ENCODE measurements around the gene FLACC1. TPM values are rescaled to one million over a fixed set of nuclear protein-coding genes. Genes with fewer than 3 reads are reported as not detected.

FLACC1 gene
- total and polyA plus RNA-seq, 2 of the 8 experiments (the other 6 are each of a cell fraction or from before 2014, with no cell fraction given) = 0.58 TPM; not detected in 1

DNA sequence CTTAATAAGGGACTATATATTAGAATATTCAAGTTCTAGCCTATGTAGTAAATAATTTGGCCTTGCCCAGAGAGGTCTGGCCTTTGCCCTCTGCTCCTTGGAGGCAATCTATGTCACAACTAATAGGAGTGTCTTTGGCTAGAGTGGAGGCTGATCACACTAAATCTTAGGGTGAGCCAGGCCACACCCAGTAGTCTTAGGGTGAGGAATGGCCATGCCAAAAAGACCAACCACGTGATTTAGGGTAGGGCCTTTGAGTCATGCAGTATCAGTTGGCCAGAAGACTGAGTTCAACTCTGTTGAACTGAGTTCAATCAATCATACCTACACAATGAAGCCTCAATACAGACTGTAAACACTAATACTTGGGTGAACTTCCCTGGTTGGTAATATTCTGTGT, 26.0 kb upstream of the FLACC1 start:
- Histone ChIP-seq H2BK5ac (ENCODE audit: low read depth, low read length) (no peak overlapping the region), H2AK5ac (ENCODE audit: low read depth, low read length) (no peak overlapping the region), H3K23ac (ENCODE audit: insufficient read length) (no peak overlapping the region), H3K4me1 (replicated peaks in 1 of 4; ENCODE audit: control insufficient read depth in 3 of 4, insufficient read depth in 4 of 4, low read length in 3 of 4) (no peaks in the 10 kb centered on the region), H3K79me2 (ENCODE audit: control insufficient read depth in 1 of 2, insufficient read depth in 2 of 2, low read length in 2 of 2) (no peaks in the 10 kb centered on the region), H2BK20ac (ENCODE audit: low read length) (no peak overlapping the region), H4K5ac (ENCODE audit: insufficient read length, low read depth, low read length) (no peak overlapping the region), H4K20me1 (replicated peaks in 1 of 2; ENCODE audit: control insufficient read depth in 1 of 2, insufficient read depth in 2 of 2, low read length in 2 of 2) (no peaks in the 10 kb centered on the region), H2BK120ac (replicated peaks; ENCODE audit: low read depth, low read length) (no peak overlapping the region), H4K91ac (replicated peaks; ENCODE audit: insufficient read length, low read length) (no peak overlapping the region), H4K8ac (ENCODE audit: extremely low read depth, insufficient read depth, low read length) (no peak overlapping the region), H3K18ac (ENCODE audit: extremely low read depth, low read length) (no peak overlapping the region), H3K14ac (ENCODE audit: insufficient read length) (no peak overlapping the region), H3K4ac (replicated peaks; ENCODE audit: insufficient read length, low read depth, low read length) (no peak overlapping the region), H3K9me3 (ENCODE audit: insufficient read depth in 2 of 2, low read depth in 1 of 2, low read length in 1 of 2) (no peaks in the 10 kb centered on the region), H3K79me1 (ENCODE audit: low read depth, low read length) (no peaks in the 10 kb centered on the region), H3K9ac (replicated peaks in 1 of 4; ENCODE audit: extremely low read depth in 1 of 4, low read depth in 3 of 4, low read length in 3 of 4) (no peak overlapping the region), H2AFZ (ENCODE audit: low read length) (no peak overlapping the region), H2BK15ac (ENCODE audit: low read length) (no peak overlapping the region), H3K4me3 (ENCODE audit: extremely low read depth in 1 of 4, insufficient read depth in 2 of 4, low read depth in 3 of 4, low read length in 4 of 4) (no peak overlapping the region), H3K36me3 (ENCODE audit: control insufficient read depth in 2 of 4, insufficient read depth in 4 of 4, low read length in 3 of 4) (peaks cover 4 to 16% (median 13%) of the 10 kb centered on the region in 4 experiments; a peak in 4 of 8 replicates), H3K27ac (ENCODE audit: low read depth, low read length) (no peak overlapping the region), H3K27me3 (replicated peaks in 1 of 4; ENCODE audit: control insufficient read depth in 3 of 4, extremely low read depth in 1 of 4, insufficient read depth in 3 of 4, low read length in 3 of 4) (no peaks in the 10 kb centered on the region), H3K56ac (replicated peaks; ENCODE audit: insufficient read length, low read depth, low read length) (no peak overlapping the region), H3K23me2 (ENCODE audit: low read depth, low read length) (no peaks in the 10 kb centered on the region), H3K4me2 (ENCODE audit: insufficient read depth in 1 of 2, low read depth in 2 of 2, low read length in 2 of 2) (no peak overlapping the region), H2BK12ac (ENCODE audit: low read depth, low read length) (no peak overlapping the region)
- DNase-seq (ENCODE audit: low read depth in 1 of 2, low spot score in 2 of 2) = no peak
- TF ChIP-seq CEBPB (IDR thresholded peaks at IDR 0.05; ENCODE audit: low read depth, low read length) = no peak
- no peak for TF ChIP-seq POU5F1 (IDR thresholded peaks at IDR 0.05; ENCODE audit: low read depth, low read length)
- TF ChIP-seq CBX8 (IDR thresholded peaks at IDR 0.05; ENCODE audit: borderline replicate concordance, low read depth, low read length) = no peak
- TF ChIP-seq POLR2A (IDR thresholded peaks at IDR 0.05; ENCODE audit: control extremely low read depth in 1 of 2, low read depth in 2 of 2, low read length in 2 of 2) = no peak
- ChIA-PET CTCF (ENCODE audit: partially characterized antibody) (interaction anchor here (0.8 to 1.7 kb wide), 2 partner anchors 19 to 30 kb away, joined by 4 to 7 read pairs; no protein-coding TSS in a partner anchor), POLR2A (ENCODE audit: partially characterized antibody) (no interaction called here)
- FAIRE-seq = no peak
- WGBS, 2 experiments (ENCODE audit: extremely low coverage in 1 of 2, insufficient coverage in 1 of 2, insufficient read length in 1 of 2, insufficient replicate concordance in 2 of 2, low coverage in 1 of 2, low lambda C conversion rate in 2 of 2, missing lambda C conversion rate in 1 of 2) = 94% methylated on average over 1 of the region's 1 CpG; no CpG with 5 or more reads in 1 of the 2 experiments

Data from H1 (cell line).